ENCODE measurements around the gene TLE2. TPM values are rescaled to one million over a fixed set of nuclear protein-coding genes. Genes with fewer than 3 reads are reported as not detected.

TLE2 gene
- total and polyA plus RNA-seq, 4 experiments from 2014 or later, result 5.5 to 23.1 (median 14.0) TPM

GRCh38 chr19:3026768-3027167 is 2.3 kb downstream of the TLE2 start:
- no peaks in the 10 kb centered on the region for H3K9me3 Mint-ChIP-seq
- ChIA-PET CTCF (ENCODE audit: partially characterized antibody) (interaction anchor here (1.4 kb wide), 1 partner anchor 77 kb away, joined by 5 read pairs; no protein-coding TSS in a partner anchor), POLR2A (ENCODE audit: partially characterized antibody) (interaction anchor here (0.8 to 2.2 kb wide), 5 partner anchors 9 to 50 kb away, joined by 3 to 12 read pairs (median 5); partner anchors contain the start of genes TLE5 and TLE6)
- Histone ChIP-seq H3K27me3 (ENCODE audit: insufficient read depth, low read length) (no peaks in the 10 kb centered on the region), H3K4me1 (ENCODE audit: insufficient read depth, low read length) (peaks cover 23% of the 10 kb centered on the region), H3K36me3 (ENCODE audit: insufficient read depth, low read length) (no peaks in the 10 kb centered on the region), H3K27ac (ENCODE audit: low read depth, low read length) (no peak overlapping the region), H3K4me3 (ENCODE audit: low read length in 2 of 2) (no peak overlapping the region), H3K9me3 (ENCODE audit: control insufficient read depth in 1 of 2, low read length in 2 of 2) (no peaks in the 10 kb centered on the region)
- H3K27ac Mint-ChIP-seq, result peak overlapping the region in 1 of 7 donors; percentile 33
- intact Hi-C loops (cut with micrococcal nuclease), result no loop called here
- DNase-seq, result no peak
- H3K4me3 Mint-ChIP-seq, result no peak overlapping the region
- no peaks in the 10 kb centered on the region for H3K36me3 Mint-ChIP-seq
- H3K27me3 Mint-ChIP-seq, result no peaks in the 10 kb centered on the region
- H3K4me1 Mint-ChIP-seq, result peaks cover 7 to 37% (median 21%) of the 10 kb centered on the region in 4 donors

- no peaks in the 10 kb centered on the region for H3K36me3 ChIP-seq (ENCODE audit: insufficient read depth, low read length)
- peak overlapping the region in 2 of 8 donors; percentile 35 to 59 for H3K4me3 Mint-ChIP-seq
- POLR2A ChIA-PET (ENCODE audit: partially characterized antibody), result interaction anchor here (0.6 to 1.5 kb wide), 6 partner anchors 10 to 48 kb away, joined by 3 to 8 read pairs (median 5); partner anchors contain the start of genes TLE5 and TLE6
- H3K4me3 ChIP-seq (ENCODE audit: low read length in 2 of 2), result no peak overlapping the region
- peaks cover 2 to 37% (median 18%) of the 10 kb centered on the region in 4 donors for H3K4me1 Mint-ChIP-seq
- no peaks in the 10 kb centered on the region for H3K9me3 ChIP-seq (ENCODE audit: control insufficient read depth in 1 of 2, low read length in 2 of 2)
- no peaks in the 10 kb centered on the region for H3K9me3 Mint-ChIP-seq
- H3K27me3 Mint-ChIP-seq, result no peaks in the 10 kb centered on the region
- no peaks in the 10 kb centered on the region for H3K27me3 ChIP-seq (ENCODE audit: insufficient read depth, low read length)
- DNase-seq, result no peak
- CTCF ChIA-PET (ENCODE audit: partially characterized antibody), result no interaction called here
- H3K27ac Mint-ChIP-seq, result no peak overlapping the region
- H3K4me1 ChIP-seq (ENCODE audit: insufficient read depth, low read length), result peaks cover 23% of the 10 kb centered on the region
- intact Hi-C loops (cut with micrococcal nuclease), result no loop called here
- H3K27ac ChIP-seq (ENCODE audit: low read depth, low read length), result no peak overlapping the region
- peaks cover 0 to 1% of the 10 kb centered on the region in 2 donors for H3K36me3 Mint-ChIP-seq
Measured at GRCh38 chr19:3025549-3025886, 3.6 kb downstream of the TLE2 start.

GRCh38 chr19:3024870-3025548 is 4.1 kb downstream of the TLE2 start:
- peak in 1 of 5 donors; percentile 7 for DNase-seq
- intact Hi-C loops (cut with micrococcal nuclease), result no loop called here
- Histone ChIP-seq H3K27ac (ENCODE audit: low read depth, low read length) (no peak overlapping the region), H3K9me3 (ENCODE audit: control insufficient read depth in 1 of 2, low read length in 2 of 2) (no peaks in the 10 kb centered on the region), H3K36me3 (ENCODE audit: insufficient read depth, low read length) (no peaks in the 10 kb centered on the region), H3K4me3 (ENCODE audit: low read length in 2 of 2) (no peak overlapping the region), H3K4me1 (ENCODE audit: insufficient read depth, low read length) (peaks cover 22% of the 10 kb centered on the region), H3K27me3 (ENCODE audit: insufficient read depth, low read length) (no peaks in the 10 kb centered on the region)
- Mint-ChIP-seq H3K27ac (no peak overlapping the region), H3K4me1 (peaks cover 2 to 32% (median 18%) of the 10 kb centered on the region in 4 donors), H3K4me3 (peak overlapping the region in 7 of 8 donors; percentile 25 to 59 (median 43)), H3K36me3 (peaks cover 0 to 4% of the 10 kb centered on the region in 2 donors), H3K9me3 (no peaks in the 10 kb centered on the region), H3K27me3 (no peaks in the 10 kb centered on the region)
- CTCF ChIA-PET (ENCODE audit: partially characterized antibody), result interaction anchor here (0.5 to 1.6 kb wide), 2 partner anchors 11 to 30 kb away, joined by 3 to 9 read pairs; no protein-coding TSS in a partner anchor
- POLR2A ChIA-PET (ENCODE audit: partially characterized antibody), result interaction anchor here (0.6 to 1.8 kb wide), 6 partner anchors 11 to 48 kb away, joined by 3 to 8 read pairs (median 4); partner anchors contain the start of genes TLE5 and TLE6

- intact Hi-C loops (cut with micrococcal nuclease), result no loop called here
- H3K27me3 Mint-ChIP-seq, result no peaks in the 10 kb centered on the region
- no peaks in the 10 kb centered on the region for H3K9me3 Mint-ChIP-seq
- Histone ChIP-seq H3K27me3 (ENCODE audit: insufficient read depth, low read length) (no peaks in the 10 kb centered on the region), H3K36me3 (ENCODE audit: insufficient read depth, low read length) (no peaks in the 10 kb centered on the region), H3K4me1 (ENCODE audit: insufficient read depth, low read length) (peaks cover 17% of the 10 kb centered on the region), H3K9me3 (ENCODE audit: control insufficient read depth in 1 of 2, low read length in 2 of 2) (no peaks in the 10 kb centered on the region), H3K27ac (ENCODE audit: low read depth, low read length) (no peak overlapping the region), H3K4me3 (ENCODE audit: low read length in 2 of 2) (no peak overlapping the region)
- peaks cover 0 to 4% of the 10 kb centered on the region in 2 donors for H3K36me3 Mint-ChIP-seq
- peak overlapping the region in 2 of 7 donors; percentile 42 to 43 for H3K27ac Mint-ChIP-seq
- ChIA-PET POLR2A (ENCODE audit: partially characterized antibody) (interaction anchor here (1.5 to 1.8 kb wide), 3 partner anchors 11 to 37 kb away, joined by 4 to 8 read pairs (median 7); partner anchors contain the start of gene TLE5), CTCF (ENCODE audit: partially characterized antibody) (interaction anchor here (0.5 to 1.6 kb wide), 3 partner anchors 12 to 64 kb away, joined by 3 to 9 read pairs (median 4); no protein-coding TSS in a partner anchor)
- no peak for DNase-seq
- peaks cover 2 to 27% (median 18%) of the 10 kb centered on the region in 4 donors for H3K4me1 Mint-ChIP-seq
- H3K4me3 Mint-ChIP-seq, result peak overlapping the region in 7 of 8 donors; percentile 25 to 54 (median 43)
Measured at GRCh38 chr19:3024509-3024869, 4.6 kb downstream of the TLE2 start.

- Histone ChIP-seq H3K4me1 (ENCODE audit: insufficient read depth, low read length) (peaks cover 9% of the 10 kb centered on the region), H3K36me3 (ENCODE audit: insufficient read depth, low read length) (no peaks in the 10 kb centered on the region), H3K9me3 (ENCODE audit: control insufficient read depth in 1 of 2, low read length in 2 of 2) (no peaks in the 10 kb centered on the region), H3K27ac (ENCODE audit: low read depth, low read length) (no peak overlapping the region), H3K4me3 (ENCODE audit: low read length in 2 of 2) (no peak overlapping the region), H3K27me3 (ENCODE audit: insufficient read depth, low read length) (no peaks in the 10 kb centered on the region)
- Mint-ChIP-seq H3K9me3 (no peaks in the 10 kb centered on the region), H3K4me3 (no peak overlapping the region), H3K27ac (peak overlapping the region in 2 of 7 donors; percentile 42 to 48), H3K27me3 (no peaks in the 10 kb centered on the region), H3K36me3 (peaks cover 0 to 4% of the 10 kb centered on the region in 2 donors), H3K4me1 (peaks cover 0 to 16% (median 9%) of the 10 kb centered on the region in 4 donors)
- DNase-seq, result no peak
- ChIA-PET CTCF (ENCODE audit: partially characterized antibody) (interaction anchor here (1.0 kb wide), 1 partner anchor 83 kb away, joined by 3 read pairs; no protein-coding TSS in a partner anchor), POLR2A (ENCODE audit: partially characterized antibody) (no interaction called here)
- intact Hi-C loops (cut with micrococcal nuclease), result no loop called here
Measured at GRCh38 chr19:3020321-3020960, 8.6 kb downstream of the TLE2 start.

- Mint-ChIP-seq H3K27me3 (no peaks in the 10 kb centered on the region), H3K36me3 (peaks cover 1 to 4% of the 10 kb centered on the region in 2 donors), H3K9me3 (no peaks in the 10 kb centered on the region), H3K4me1 (peaks cover 0 to 5% (median 1%) of the 10 kb centered on the region in 4 donors), H3K27ac (no peak overlapping the region), H3K4me3 (no peak overlapping the region)
- Histone ChIP-seq H3K9me3 (ENCODE audit: control insufficient read depth in 1 of 2, low read length in 2 of 2) (no peaks in the 10 kb centered on the region), H3K4me1 (ENCODE audit: insufficient read depth, low read length) (peaks cover 1% of the 10 kb centered on the region), H3K27me3 (ENCODE audit: insufficient read depth, low read length) (no peaks in the 10 kb centered on the region), H3K36me3 (ENCODE audit: insufficient read depth, low read length) (no peaks in the 10 kb centered on the region), H3K27ac (ENCODE audit: low read depth, low read length) (no peak overlapping the region), H3K4me3 (ENCODE audit: low read length in 2 of 2) (no peak overlapping the region)
- no peak for DNase-seq
- ChIA-PET POLR2A (ENCODE audit: partially characterized antibody) (no interaction called here), CTCF (ENCODE audit: partially characterized antibody) (no interaction called here)
- intact Hi-C loops (cut with micrococcal nuclease), result no loop called here
Measured at GRCh38 chr19:3019211-3019854, 9.7 kb downstream of the TLE2 start.

GRCh38 chr19:3017923-3018322 is 11.2 kb downstream of the TLE2 start:
- no peaks in the 10 kb centered on the region for H3K4me1 ChIP-seq (ENCODE audit: insufficient read depth, low read length)
- no peaks in the 10 kb centered on the region for H3K36me3 ChIP-seq (ENCODE audit: insufficient read depth, low read length)
- intact Hi-C loops (cut with micrococcal nuclease), result no loop called here
- H3K4me3 ChIP-seq (ENCODE audit: low read length in 2 of 2), result no peak overlapping the region
- Mint-ChIP-seq H3K27me3 (no peaks in the 10 kb centered on the region), H3K27ac (no peak overlapping the region), H3K4me3 (no peak overlapping the region), H3K36me3 (peaks cover 4 to 8% of the 10 kb centered on the region in 2 donors), H3K4me1 (peaks cover 0 to 4% (median 0%) of the 10 kb centered on the region in 4 donors), H3K9me3 (no peaks in the 10 kb centered on the region)
- H3K9me3 ChIP-seq (ENCODE audit: control insufficient read depth in 1 of 2, low read length in 2 of 2), result no peaks in the 10 kb centered on the region
- H3K27ac ChIP-seq (ENCODE audit: low read depth, low read length), result no peak overlapping the region
- no peak for DNase-seq
- ChIA-PET CTCF (ENCODE audit: partially characterized antibody) (interaction anchor here (1.0 kb wide), 1 partner anchor 86 kb away, joined by 3 read pairs; no protein-coding TSS in a partner anchor), POLR2A (ENCODE audit: partially characterized antibody) (no interaction called here)
- no peaks in the 10 kb centered on the region for H3K27me3 ChIP-seq (ENCODE audit: insufficient read depth, low read length)
